Measurements from ENCODE around the gene S1PR5.

The S1PR5 gene

GRCh38 chr19:10514211-10515145 is 2.8 kb downstream of the S1PR5 start:
- H3K4me3 ChIP-seq (ENCODE audit: low read depth, low read length): no peak overlapping the region
- TF ChIP-seq CTCF (IDR thresholded peaks at IDR 0.05; ENCODE audit: insufficient read depth, low read depth, low read length, missing control alignments): no peak

GRCh38 chr19:10513223-10513622 is 4.0 kb downstream of the S1PR5 start:
- no peak for DNase-seq (ENCODE audit: low read depth)
- no peak overlapping the region for H3K4me3 ChIP-seq (ENCODE audit: low read depth, low read length)
- no peak for TF ChIP-seq CTCF (IDR thresholded peaks at IDR 0.05; ENCODE audit: insufficient read depth, low read depth, low read length, missing control alignments)

More at GRCh38 chr19:10514211-10515145, 2.8 kb downstream of the S1PR5 start:
- DNase-seq (ENCODE audit: low read depth): peak; percentile 30

GRCh38 chr19:10510301-10510802 is 6.9 kb downstream of the S1PR5 start:
- peak; percentile 81 for TF ChIP-seq CTCF (IDR thresholded peaks at IDR 0.05; ENCODE audit: insufficient read depth, low read depth, low read length, missing control alignments)
- DNase-seq (ENCODE audit: low read depth): peak; percentile 47
- no peak overlapping the region for H3K4me3 ChIP-seq (ENCODE audit: low read depth, low read length)

- no peak for DNase-seq (ENCODE audit: low read depth)
- no peak for TF ChIP-seq CTCF (IDR thresholded peaks at IDR 0.05; ENCODE audit: insufficient read depth, low read depth, low read length, missing control alignments)
Measured at GRCh38 chr19:10508707-10509106, 8.5 kb downstream of the S1PR5 start.

GRCh38 chr19:10508036-10508435 is 9.2 kb downstream of the S1PR5 start:
- no peak for DNase-seq (ENCODE audit: low read depth)
- TF ChIP-seq CTCF (IDR thresholded peaks at IDR 0.05; ENCODE audit: insufficient read depth, low read depth, low read length, missing control alignments): no peak
- no peak overlapping the region for H3K4me3 ChIP-seq (ENCODE audit: low read depth, low read length)

More at GRCh38 chr19:10508707-10509106, 8.5 kb downstream of the S1PR5 start:
- H3K4me3 ChIP-seq (ENCODE audit: low read depth, low read length): no peak overlapping the region

GRCh38 chr19:10505583-10506229 is 11.5 kb downstream of the S1PR5 start:
- peak; percentile 85 for DNase-seq (ENCODE audit: low read depth)
- H3K4me3 ChIP-seq (ENCODE audit: low read depth, low read length): no peak overlapping the region
- peak; percentile 79 for TF ChIP-seq CTCF (IDR thresholded peaks at IDR 0.05; ENCODE audit: insufficient read depth, low read depth, low read length, missing control alignments)

All from GM12865 (cell line).